NCI-H460 (cell line): ENCODE data around the gene ITGA1. TPM values are rescaled to one million over a fixed set of nuclear protein-coding genes. Genes with fewer than 3 reads are reported as not detected.

Experiments used
- DNase-seq: peaks from one replicate; pipeline ENCODE4 v3.0.0-alpha.2; 2016; ENCODE audit warnings: low read depth; ENCODE audit errors: extremely low read depth
- total RNA-seq: library from RNA; depleted of rRNA; stranded (reverse); fragments of >200 nt; shearing (Covaris generic); gene quantifications from 2 replicates; pipeline ENCODE4 v1.2.3, GENCODE V29; 2014

The ITGA1 gene
- total RNA-seq, 1 experiment from 2014 or later, result 2.7 TPM

GRCh38 chr5:52893863-52894262 is 106.1 kb downstream of the ITGA1 start:
- no peak for DNase-seq

GRCh38 chr5:52894451-52894850 is 106.7 kb downstream of the ITGA1 start:
- no peak for DNase-seq

DNA sequence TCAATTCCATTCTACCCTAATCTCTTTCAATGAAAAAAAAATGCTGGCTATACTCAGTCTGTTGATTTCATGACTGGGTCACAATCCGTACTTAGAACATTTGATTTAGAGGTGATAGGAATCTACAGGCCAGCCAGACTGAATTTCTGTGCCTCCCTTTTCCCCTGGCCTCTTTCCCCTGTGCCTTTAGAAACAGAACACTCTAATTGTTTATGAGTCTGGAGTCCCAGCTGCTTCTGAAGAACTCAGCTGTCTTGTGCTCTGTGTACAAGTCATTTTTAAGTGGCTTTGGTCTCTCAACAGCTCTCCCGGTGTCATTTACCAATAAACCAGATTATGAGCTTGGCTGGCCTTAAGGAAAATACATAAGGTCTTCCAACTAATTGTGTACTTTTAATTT is 107.4 kb downstream of the ITGA1 start:
- DNase-seq, result no peak

GRCh38 chr5:52895572-52896413 is 108.1 kb downstream of the ITGA1 start:
- peak; percentile 9 for DNase-seq

GRCh38 chr5:52896534-52897237 is 109.0 kb downstream of the ITGA1 start:
- no peak for DNase-seq

DNA sequence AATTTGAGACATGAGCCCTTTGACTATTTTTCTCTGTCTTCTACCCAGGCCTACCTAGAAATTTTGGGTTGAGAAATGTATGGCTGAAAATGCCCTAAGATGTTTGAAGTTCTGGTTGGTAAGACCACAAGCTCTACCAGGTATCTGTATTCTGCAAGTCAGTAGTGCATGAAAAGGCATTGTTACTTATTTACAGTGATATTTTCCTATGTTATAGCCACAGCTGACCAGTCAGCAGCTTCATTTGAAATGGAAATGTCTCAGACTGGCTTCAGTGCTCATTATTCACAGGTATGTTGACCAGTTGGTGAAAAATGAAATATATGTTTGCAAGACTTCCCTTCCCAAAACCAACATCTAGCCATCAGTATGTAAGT is 109.5 kb downstream of the ITGA1 start:
- no peak for DNase-seq

- no peak for DNase-seq
Measured at GRCh38 chr5:52898961-52899680, 111.4 kb downstream of the ITGA1 start.

GRCh38 chr5:52903142-52903541 is 115.4 kb downstream of the ITGA1 start:
- no peak for DNase-seq

DNA sequence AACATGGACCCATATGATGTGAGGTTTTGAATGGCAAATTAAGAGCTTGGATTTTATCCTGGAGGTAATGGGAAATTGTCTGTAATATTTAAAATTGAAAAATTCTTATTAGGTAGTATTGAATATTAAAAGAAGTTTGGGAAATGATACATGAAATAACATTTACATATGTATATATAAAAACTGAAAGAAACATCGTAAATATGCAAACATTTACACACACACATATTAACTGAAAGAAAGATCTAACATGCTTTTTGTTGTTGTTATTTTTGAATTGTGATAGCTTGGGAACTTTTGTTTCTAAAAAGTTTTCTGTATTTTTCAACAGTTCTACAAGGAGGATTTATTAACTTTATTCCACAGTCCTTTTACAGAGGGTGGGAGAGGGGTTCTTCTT is 118.6 kb downstream of the ITGA1 start:
- DNase-seq, result no peak

- no peak for DNase-seq
Measured at GRCh38 chr5:52906845-52907244, 119.1 kb downstream of the ITGA1 start.

DNA sequence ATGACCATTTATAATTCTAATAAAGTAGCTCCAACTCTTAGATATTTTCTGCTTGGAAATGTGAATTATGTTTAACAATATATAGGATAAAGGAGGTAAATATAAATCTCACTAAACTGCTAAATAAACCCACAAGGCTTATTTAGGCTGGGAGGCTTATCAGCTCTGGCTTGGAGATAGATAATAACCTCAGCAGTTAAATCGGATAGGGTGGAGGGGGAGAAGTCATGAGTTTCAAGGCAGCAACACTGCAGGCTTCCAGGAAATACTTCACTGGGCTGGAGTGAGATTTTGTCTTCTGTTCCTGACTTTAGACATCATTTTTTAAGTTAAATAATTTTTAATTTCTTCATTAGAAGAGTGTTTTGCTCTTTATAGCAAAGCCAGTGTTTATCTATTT is 121.5 kb downstream of the ITGA1 start:
- no peak for DNase-seq

- no peak for DNase-seq
Measured at GRCh38 chr5:52910071-52910470, 122.4 kb downstream of the ITGA1 start.

GRCh38 chr5:52915176-52915875 is 127.6 kb downstream of the ITGA1 start:
- peak; percentile 71 for DNase-seq

DNA sequence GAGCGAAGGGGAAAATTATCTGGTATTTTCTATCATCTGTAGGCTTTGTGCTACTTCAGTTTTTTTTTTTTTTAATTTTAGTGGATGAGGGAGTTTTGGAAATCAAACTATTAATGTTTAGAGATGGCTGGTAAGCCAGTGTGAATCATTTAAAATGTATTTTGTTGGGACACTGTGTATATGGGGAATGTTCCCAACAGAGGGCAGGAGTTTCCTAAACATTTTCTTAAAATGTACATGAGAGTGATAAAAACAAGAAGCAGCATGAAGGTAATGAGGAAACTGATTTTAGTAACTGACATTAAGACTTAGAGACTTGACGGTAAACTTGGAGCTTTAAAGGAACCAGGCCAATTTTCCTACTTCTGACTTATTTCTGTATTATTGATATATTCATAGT is 133.2 kb downstream of the ITGA1 start:
- DNase-seq, result no peak

GRCh38 chr5:52922384-52922783 is 134.7 kb downstream of the ITGA1 start:
- no peak for DNase-seq

DNA sequence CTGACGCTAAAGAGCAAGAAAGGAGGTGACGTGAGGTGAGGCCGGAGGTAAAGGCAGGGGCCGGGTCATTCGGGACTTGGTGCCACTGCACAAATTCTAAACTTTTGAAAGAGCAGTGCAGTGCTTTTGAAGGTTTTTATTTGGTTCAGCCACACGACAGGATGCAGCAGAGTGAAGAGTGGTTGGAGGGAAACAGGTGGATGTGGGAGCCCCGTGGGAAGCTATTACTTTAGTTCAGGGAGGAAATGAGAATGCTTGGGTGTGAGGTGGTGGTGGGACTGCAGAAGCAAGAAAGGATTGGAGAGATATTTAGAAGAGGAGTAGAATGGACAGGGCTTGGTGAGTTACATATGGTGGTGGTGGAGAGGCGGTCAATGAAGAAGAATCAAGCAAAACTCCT is 136.7 kb downstream of the ITGA1 start:
- DNase-seq, result no peak

DNA sequence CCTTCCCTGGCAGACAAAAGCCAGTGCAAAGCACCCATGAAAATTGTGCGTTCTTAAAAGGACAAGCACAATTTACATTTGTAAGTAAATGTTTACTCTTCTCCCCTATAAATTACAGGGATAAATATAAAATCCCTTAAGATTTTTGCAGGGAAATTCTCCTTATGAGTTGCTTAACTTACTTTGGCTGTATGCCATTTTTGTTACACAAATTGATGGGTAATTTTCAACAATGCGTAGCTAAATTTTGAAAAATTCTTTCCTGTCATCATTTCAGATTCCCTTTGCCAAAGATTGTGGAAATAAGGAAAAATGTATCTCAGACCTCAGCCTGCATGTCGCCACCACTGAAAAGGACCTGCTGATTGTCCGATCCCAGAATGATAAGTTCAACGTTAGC is 137.3 kb downstream of the ITGA1 start:
- no peak for DNase-seq

GRCh38 chr5:52928689-52929088 is 141.0 kb downstream of the ITGA1 start:
- no peak for DNase-seq

GRCh38 chr5:52938226-52938625 is 150.5 kb downstream of the ITGA1 start:
- DNase-seq, result no peak

DNA sequence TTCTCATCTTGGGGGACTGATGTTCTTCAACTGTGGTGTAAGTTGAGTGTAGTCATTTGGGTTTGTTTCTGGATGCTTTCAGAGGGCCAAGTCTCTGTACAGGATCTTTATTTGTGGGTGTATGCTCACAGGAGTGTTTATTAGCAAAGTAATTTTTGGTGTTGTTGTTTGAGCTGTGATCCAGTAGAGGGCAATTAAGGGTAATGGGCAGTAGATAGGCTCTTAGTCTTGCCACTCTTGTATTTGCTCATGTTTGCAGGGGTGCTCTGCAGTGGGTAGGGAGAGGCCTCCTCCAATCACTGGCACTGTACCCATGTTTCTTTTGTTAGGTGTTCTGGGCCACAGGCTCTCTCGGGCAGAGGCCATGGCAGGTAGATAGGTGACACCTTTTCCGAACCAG is 155.6 kb downstream of the ITGA1 start:
- DNase-seq, result no peak

DNA sequence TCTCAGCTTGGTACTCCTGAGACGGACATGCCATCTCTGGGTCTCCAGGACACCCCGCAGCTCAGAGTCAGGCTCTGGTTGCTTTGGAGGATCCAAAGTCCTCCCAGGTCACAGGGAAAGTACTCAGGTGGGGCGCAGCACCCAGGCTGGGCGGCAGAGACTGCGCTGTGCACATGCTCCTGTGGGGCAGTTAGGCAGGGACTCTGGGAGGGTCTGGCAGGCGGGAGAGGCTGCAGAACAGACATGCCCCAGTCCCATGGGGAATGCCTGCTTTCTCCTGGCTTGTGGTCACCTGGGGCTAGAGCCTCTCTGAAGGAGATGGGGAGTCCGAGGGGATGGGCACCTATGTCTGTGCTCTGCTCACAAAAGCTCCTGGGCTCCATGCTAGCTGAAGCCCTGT is 156.1 kb downstream of the ITGA1 start:
- DNase-seq, result no peak
